GM04503 (cell line): ENCODE results near the gene GPX3.

Source experiments
- DNase-seq: peaks from one replicate; pipeline ENCODE4 v3.0.0-alpha.2; 2012; ENCODE audit warnings: low read depth

GPX3 gene

DNA sequence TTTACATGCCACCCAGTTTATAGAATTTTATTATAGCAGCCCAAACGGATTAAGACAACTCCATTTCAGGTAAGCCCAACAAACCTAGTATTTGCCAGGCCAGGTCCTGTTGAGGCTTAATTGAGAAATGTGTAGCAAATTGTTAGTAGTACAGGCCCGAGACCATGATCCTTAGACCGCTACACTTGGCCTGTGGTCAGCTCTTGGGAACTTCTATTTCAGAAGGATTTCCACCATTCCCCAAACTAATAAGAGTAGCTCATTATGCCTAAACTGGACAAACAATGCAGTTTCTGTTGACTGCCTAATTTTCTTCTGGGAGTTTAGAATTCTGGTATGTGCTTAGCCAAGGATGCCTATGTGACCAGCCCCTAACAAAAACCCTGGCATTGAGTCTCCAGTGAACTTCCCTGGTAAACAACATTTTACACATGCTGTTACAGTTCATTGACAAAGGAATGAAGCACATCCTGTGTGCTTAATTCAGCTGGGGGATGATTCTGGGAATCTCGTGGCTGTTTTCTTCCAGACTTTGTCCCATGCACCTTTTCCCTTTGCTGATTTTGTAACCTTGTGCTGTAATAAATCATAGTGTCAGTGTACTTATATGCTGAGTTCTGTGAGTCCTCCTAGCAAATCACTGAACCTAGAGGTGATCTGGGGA lies 5.6 kb upstream of the GPX3 start:
- DNase-seq, result no peak

DNA sequence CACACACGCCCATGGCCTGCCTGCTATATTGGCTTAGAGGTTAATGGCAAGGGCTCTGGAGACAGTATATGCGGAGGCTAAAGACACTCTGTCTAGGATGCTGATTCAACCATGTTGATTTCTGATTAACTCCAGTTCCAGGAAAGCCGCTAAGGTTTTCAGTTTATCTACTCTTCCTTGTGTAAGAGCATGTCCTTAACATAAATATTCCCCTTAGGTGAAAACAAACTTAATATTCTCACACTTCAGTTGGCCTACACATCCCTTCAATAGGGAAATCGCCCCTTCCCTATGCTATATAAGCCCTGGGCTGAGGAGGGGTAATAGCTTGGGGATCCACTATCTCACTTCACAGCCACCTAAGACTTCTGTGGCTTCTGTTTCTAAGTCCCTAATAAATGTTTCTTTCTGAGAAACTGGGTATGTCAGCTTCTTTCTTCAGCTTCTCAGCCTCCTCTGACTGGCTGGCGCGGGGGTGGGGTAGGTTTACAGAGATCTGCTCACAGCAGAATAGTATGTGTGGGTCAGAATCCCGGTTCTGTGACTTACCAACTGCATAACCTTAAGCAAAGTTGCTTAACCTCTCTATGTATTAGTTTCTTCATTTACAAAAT lies 4.3 kb upstream of the GPX3 start:
- no peak for DNase-seq

DNA sequence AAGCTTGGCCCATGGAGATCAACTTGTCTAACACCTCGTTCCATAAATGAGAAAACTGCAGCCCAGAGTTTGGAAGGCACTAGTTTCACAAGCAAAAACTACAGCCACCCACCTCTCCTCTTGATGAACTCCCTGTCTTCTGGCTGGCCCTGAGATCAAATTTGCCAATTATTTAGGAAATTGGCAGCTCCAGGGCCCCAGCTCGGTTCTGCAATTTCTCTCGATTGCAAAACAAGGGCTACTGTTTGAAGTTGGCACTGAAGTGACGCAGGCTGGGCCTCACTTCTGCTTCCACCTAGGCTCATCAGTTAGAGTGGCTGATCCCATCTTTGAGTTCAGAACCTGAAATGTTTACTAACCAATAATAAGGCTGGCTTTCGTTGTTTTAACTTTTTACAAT lies 3.7 kb upstream of the GPX3 start:
- DNase-seq, result no peak

DNA sequence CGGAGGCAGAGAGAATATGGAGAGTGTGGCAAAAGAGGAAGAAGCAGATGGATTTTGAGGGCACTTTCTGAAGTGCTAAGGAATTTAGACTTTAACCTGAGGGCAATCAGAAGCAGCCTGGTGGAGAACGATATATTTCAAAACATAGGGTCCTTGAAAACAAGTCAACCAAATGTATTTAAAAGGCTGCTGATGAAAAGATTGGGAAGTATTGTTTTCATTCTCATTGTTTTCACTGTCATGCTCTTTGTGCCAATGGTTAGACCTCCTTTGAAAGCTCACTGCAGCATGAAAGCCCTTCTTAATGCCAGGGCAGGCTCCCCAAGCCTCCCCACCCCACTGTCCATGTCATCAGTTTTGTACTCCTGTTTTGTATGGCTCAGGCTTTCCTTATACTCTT lies 2.5 kb upstream of the GPX3 start:
- no peak for DNase-seq

DNA sequence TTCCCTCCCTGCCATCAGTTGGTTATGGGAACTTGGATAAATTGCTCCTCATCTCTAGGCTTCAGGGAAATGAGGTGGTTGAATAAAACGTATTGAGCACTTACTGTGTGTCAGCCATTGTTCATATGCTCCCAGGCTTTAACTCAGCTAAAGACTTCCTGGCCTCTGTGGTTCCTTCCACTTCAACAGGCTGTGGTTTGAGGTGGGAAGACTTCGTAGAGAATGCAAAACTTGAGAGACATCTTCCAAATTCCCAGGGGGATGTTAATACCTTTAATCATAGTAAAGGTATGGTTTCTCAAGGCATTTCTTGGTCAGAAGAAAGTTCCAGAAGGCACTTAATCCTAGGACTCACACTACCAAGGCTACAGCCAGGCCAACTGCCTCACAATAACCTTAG lies 1.5 kb upstream of the GPX3 start:
- no peak for DNase-seq

DNA sequence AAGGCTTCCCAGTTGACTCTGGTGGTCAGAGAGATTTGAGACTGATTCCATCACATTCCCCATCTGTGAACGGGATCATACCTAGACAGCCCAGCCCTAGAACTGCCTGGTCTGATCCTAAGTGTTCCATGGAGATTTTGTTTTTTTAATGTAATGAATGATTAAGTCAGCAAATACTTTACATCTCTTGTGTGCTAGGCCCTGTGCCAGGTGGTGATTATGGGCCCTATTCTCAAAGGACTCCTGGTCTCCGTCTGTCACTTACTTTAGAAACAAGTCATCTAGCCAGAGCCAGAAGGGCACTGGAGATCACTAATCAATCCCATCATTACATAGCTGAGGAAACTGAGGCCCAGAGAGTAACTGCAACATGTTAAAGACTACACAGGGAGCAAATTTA lies 1.1 kb upstream of the GPX3 start:
- no peak for DNase-seq

DNA sequence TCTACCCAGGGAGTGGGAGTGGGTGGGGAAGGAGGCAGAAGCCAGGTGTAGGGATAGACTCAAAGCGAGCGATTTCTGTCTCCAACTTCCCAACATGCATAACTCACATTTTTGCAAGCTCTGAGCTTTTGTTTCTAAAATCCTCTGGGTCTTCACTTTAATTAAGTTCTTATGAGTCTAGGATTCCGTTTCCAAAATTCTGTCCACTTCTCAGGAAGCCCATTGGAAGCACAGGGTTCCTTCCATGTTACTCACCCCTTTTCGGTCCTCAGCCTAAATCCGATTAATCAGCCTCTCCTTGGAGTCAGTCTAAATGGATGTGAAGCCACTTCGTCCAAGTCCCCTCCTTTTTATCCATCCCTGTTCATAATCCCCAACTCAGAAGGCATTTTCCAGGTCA lies 1.4 kb downstream of the GPX3 start:
- no peak for DNase-seq

DNA sequence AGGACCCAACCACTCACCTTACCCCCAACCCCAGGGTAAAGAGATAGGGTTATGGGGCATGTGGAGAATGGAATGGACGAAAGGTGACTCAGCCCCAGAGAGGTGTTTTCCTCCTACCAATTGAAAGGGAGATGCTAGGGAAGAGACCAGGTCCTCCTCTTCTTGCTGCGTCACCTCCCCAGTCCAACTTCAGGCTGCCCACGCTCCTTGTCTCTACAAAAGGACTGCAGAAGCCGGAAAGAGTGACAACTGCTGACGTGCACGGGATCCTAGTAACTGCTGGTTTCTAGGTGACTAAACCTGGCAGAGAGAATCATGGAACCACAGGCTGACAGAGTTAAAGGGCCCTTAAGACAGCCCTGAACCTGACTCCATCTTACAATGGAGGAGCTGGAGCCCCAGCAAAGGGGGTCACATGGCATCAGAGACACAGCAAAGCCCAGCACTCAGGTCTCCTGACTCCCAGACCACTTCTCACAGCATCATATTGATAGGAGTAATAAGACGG lies 2.2 kb downstream of the GPX3 start:
- no peak for DNase-seq

DNA sequence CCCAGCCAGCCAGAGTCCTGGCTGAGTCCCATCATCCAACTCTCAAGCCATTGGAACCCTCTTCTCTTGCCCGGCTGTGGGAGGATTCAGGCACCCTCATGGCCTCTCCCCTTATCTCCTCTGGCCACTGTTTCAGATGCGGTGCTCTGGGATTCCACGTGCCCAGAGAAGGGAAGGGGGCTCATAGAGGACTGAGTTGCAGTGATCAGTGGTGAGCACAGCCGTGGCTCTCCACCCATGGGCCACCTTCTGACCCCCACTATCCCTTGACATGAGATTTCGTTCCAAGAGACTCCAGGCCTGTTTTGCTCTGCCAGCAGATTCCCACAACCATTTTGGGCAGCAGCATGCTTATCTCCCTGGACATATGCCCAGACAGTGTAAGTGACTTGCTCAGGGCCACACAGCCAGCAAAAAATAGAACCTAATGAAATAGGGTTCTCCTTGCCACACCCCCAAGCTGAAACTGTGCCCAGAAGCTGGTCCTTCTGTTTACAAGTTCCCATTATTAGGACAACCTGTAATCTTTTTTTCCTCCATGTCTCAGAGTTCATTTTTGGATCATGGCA lies 2.7 kb downstream of the GPX3 start:
- no peak for DNase-seq

DNA sequence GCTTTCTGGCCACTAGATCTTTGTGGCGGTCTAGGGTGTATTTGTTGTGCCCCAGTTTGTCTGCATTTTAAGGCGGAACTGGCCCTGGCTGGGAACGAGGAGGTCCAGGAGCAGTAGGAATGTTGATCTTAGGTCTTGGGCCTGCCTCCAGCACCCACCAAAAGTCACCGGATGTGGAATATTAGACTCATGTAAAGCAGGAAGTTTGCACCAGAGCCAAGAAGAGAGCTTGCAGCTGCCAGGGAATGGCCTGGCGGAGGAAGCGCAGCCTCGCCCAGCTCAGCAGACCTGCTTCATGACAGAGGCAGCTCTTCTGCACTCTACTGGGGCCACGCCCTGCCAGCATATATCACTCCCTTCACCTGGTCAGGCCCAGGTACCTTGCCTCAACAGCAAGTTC lies 3.3 kb downstream of the GPX3 start:
- DNase-seq, result no peak

DNA sequence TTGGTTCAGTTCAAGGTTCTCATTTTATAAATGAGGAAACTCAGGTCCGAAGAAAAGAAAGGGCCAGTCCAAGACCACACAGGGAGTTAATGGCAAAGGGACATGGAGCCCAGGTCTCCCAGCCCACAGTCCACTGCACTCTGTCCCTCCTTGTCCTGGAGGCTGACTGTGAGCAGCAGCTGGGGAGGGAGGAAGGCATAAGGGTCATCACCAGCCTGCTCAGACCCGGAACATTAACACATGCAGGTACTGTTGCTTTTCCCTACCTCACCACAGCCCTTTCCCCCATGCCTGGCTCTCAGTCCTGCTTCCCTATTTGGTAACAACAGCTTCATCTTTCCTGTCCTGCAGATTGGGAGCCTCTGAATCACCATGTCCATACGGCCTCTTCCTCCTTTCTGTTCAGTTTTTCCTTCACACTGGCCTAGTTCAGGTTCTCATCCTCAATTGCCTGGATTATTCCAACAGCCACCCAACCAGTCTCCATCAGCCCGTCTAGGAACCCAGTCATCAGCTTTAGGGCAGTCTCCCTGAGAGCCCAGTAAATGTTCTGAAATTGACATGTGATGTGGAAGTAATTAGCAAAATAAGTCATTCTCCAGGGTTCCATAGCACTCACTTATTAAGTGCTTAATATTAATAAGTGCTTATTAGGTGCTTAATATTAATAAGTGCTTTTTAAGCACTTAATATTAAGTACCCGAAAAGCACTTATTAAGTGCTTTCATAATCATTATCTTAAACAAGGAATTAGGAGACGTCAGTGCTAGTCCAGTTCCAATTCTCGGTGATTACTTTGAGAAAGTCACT lies 4.3 kb downstream of the GPX3 start:
- DNase-seq, result no peak

DNA sequence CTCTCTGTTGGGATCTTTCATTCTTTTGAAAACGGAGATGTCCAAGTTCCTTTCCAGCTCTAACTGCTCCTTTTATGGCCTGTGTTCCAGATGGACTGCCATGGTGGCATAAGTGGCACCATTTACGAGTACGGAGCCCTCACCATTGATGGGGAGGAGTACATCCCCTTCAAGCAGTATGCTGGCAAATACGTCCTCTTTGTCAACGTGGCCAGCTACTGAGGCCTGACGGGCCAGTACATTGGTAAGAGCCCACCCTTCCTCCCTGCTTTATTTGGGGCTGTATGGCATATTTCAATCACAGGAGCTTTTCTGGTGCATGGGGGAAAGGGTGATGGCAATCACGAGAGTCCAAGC lies 4.8 kb downstream of the GPX3 start:
- DNase-seq, result no peak

DNA sequence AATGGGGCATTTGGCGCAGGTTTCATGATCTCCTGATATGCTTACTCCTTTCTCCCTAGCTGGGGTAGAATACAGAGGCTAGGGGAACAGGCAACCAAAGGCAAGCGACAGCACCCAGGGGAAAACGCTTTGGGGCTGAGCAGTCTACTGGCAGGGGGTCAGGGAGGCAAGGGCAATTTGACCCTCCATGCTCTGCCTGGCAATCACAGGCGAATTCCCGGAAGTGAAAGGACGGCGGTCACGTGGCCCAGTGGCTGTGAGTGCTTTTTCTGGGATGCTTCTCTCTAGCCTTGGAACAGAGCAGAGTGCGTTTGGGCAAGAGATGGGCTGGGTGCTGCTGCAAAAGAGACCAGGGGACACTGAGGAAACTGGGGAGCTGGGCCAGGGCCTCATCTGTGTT lies 5.7 kb downstream of the GPX3 start:
- DNase-seq, result no peak

DNA sequence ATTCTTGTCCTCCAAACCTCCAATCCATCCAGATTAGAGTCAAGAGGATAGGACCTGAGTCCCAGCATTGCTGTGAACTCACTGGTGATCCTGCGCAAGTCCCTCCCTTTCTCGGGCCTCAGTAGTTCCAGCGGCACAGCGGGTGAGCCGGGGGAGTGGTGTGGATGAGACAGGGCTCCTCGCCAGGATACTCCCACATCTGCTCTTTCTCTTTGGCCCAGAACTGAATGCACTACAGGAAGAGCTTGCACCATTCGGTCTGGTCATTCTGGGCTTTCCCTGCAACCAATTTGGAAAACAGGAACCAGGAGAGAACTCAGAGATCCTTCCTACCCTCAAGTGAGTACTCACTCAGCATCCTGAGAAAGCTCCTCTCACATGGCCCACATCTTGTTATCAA lies 6.3 kb downstream of the GPX3 start:
- DNase-seq, result no peak

DNA sequence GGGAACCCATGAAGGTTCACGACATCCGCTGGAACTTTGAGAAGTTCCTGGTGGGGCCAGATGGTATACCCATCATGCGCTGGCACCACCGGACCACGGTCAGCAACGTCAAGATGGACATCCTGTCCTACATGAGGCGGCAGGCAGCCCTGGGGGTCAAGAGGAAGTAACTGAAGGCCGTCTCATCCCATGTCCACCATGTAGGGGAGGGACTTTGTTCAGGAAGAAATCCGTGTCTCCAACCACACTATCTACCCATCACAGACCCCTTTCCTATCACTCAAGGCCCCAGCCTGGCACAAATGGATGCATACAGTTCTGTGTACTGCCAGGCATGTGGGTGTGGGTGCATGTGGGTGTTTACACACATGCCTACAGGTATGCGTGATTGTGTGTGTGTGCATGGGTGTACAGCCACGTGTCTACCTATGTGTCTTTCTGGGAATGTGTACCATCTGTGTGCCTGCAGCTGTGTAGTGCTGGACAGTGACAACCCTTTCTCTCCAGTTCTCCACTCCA lies 7.6 kb downstream of the GPX3 start:
- DNase-seq, result no peak

DNA sequence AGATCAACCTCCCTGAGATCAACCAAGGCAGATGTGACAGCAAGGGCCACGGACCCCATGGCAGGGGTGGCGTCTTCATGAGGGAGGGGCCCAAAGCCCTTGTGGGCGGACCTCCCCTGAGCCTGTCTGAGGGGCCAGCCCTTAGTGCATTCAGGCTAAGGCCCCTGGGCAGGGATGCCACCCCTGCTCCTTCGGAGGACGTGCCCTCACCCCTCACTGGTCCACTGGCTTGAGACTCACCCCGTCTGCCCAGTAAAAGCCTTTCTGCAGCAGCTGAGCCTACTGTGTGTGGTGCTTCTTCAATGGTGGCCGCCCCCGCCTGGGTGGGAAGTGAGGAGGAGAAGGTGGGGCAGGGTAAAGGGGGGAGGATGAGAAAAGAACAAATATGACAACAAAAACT lies 8.3 kb downstream of the GPX3 start:
- DNase-seq, result no peak

DNA sequence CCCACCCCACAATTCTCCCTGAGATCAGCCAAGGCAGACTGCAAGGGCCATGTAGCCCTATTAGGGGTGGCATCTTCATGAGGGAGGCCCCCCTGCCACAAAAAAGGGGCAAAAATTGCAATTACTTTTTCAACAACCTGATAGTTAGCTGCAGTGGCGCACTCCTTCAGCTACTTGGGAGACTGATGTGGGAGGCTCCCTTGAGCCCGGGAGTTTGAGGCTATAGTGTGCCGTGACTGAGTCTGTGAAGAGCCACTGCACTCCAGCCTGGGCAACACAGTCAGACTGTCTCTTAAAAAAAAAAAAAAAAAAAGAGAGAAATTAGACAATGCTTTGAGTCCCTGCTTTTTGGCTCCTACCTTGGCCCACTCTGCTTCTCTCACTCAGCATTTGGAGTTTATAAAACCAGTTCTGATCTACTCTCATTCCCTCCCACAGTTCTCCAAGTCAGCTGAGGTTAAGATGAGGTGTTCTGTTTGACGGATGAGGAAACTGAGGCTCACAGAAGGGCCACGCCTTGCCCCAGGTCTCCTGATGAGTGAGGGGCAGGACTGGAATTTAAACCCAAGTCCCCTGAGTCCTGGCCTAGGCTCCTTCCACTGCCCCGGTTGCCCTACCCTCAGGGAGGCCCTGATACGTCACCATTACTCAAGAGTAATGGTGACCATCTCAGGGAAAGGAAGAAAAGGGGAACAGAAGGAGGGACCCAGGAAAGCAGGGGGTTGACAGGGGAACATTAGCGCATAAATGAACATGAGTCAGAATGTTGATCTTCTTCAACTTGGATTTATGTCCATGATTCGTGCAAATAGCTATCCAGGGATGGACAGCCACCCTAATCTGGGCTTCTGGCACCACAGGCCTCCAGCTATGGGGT lies 9.0 kb downstream of the GPX3 start:
- DNase-seq, result no peak

DNA sequence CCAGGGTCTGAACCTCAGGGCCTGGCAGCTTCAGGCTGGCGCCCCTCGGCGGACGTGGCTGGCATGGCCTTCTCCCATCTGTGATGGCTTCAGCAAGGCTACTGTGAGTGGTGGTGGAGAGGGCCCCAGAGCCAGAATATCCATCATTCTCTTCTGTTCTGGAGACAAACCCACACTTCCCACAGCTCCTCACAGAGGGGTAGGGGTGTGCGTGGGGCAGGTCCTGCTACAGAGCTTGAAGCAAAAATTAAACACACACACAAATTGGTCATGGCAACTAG lies 9.6 kb downstream of the GPX3 start:
- no peak for DNase-seq

DNA sequence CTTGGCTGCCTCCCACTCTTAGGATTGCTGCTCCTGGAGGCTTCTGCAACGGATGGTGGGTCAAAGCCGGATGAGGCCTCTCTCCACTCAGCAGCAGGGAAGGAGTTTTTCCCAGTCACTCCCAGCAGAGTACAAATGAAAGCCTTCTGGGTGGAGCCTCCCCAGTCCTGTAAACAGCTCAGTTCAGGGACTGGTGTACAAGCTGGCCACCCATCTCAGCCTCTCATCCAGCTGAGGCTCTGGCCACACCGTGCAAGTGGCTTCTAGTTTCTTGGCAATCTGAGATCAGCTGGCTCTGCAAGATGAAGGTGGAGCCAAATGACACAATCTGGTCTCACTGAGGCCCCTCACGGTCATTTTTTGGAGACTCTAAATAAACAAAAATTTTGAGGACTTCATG lies 10.0 kb downstream of the GPX3 start:
- DNase-seq, result no peak

DNA sequence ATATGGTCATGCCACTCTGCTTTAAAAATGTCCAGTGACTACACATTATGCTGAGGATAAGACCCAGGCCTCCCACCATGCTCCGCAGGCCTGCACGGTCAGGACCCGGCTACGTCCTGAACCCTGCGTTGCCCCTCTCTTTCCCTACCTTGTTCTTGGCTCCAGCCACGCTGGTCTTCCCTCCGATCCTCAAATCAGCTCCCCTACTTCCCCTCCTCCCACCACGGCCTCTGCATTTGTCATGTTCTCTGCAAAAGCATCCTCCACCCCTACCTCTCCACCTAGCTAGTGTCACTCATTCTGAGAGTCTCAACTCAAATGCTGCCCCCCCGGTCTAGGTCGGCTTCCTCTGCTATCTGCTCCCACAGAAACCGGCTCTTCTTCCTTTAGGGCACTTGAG lies 11.2 kb downstream of the GPX3 start:
- DNase-seq, result no peak

DNA sequence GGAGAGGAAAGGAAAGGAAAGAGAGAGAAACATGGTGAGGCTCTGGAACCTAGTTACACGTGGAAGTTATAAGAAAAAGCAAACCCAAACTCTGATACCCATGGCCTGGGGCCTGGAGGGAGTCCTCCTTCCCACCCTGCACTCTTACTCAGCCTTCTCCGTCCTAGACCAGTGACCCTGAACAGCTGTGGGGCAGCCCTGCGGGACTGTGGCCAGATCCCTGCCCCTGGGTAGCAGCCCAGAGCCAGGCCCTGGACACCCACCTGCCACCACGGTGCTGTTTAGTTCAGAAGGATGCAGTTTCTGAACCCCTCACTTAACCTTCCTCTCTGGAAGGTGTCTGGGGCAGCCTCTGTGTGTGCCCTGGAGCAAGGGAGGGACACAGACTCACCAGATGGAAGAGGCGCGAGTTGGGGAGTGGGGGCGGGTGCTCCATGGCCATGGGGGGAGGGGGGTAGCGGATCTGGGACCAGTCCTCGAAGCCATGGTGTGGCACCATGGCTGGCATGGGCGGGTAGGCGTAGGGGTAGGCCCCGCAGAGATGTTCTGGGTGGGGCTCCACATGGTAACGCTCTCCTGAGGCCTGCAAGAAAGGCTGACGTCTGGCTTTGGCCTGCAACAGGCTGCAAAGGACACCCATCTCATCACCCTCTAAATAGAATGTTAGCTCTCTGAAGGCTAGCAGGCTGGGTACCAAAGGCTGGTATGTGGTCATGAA lies 13.0 kb downstream of the GPX3 start:
- no peak for DNase-seq
